MM.1S (cell line): ENCODE data around the gene NUP85.

ENCODE experiments used
- DNase-seq: peaks from one replicate; pipeline ENCODE4 v3.0.0-alpha.2; 2015
- H2AFZ ChIP-seq: fragments of 300-600 bp; sonication (generic); 2 replicates; pipeline ENCODE4 v1.6.0; 2016; ENCODE audit warnings: antibody characterized with exemption, low read length
- H3F3A ChIP-seq: fragments of 300-600 bp; sonication (generic); 2 replicates; pipeline ENCODE4 v1.6.1; 2016; ENCODE audit warnings: mild to moderate bottlenecking, antibody characterized with exemption, low read length, moderate library complexity, mixed read lengths; ENCODE audit not compliant: insufficient read depth
- H3K27ac ChIP-seq: fragments of 300-600 bp; sonication (generic); 2 replicates; pipeline ENCODE4 v1.5.1; 2016; ENCODE audit warnings: mild to moderate bottlenecking, low read length
- H3K27me3 ChIP-seq: fragments of 300-600 bp; sonication (generic); replicated peaks from 2 replicates; pipeline ENCODE4 v1.6.0; 2016; ENCODE audit warnings: low read length; ENCODE audit not compliant: insufficient read depth
- H3K36me3 ChIP-seq: fragments of 300-600 bp; sonication (generic); replicated peaks from 2 replicates; pipeline ENCODE4 v1.6.1; 2016; ENCODE audit warnings: mild to moderate bottlenecking, low read length, mixed read lengths; ENCODE audit not compliant: insufficient read depth
- H3K4me1 ChIP-seq: fragments of 300-600 bp; sonication (generic); 2 replicates; pipeline ENCODE4 v1.6.1; 2016; ENCODE audit warnings: low read length, mixed read lengths
- H3K4me2 ChIP-seq: fragments of 300-600 bp; sonication (generic); 2 replicates; pipeline ENCODE4 v1.6.0; 2016; ENCODE audit warnings: low read depth, low read length
- H3K4me3 ChIP-seq: fragments of 300-600 bp; sonication (generic); 2 replicates; pipeline ENCODE4 v1.5.1; 2016; ENCODE audit warnings: low read length, mixed read lengths
- H3K79me2 ChIP-seq: fragments of 300-600 bp; sonication (generic); 2 replicates; pipeline ENCODE4 v1.6.1; 2016; ENCODE audit warnings: mixed run types, low read length, mixed read lengths
- H3K9ac ChIP-seq: fragments of 300-600 bp; sonication (generic); 2 replicates; pipeline ENCODE4 v1.6.1; 2016; ENCODE audit warnings: low read length, mixed read lengths
- H3K9me2 ChIP-seq: fragments of 300-600 bp; sonication (generic); replicated peaks from 2 replicates; pipeline ENCODE4 v1.6.1; 2016; ENCODE audit warnings: mild to moderate bottlenecking, low read length, mixed read lengths; ENCODE audit not compliant: insufficient read depth
- H3K9me3 ChIP-seq: fragments of 300-600 bp; sonication (generic); replicated peaks from 2 replicates; pipeline ENCODE4 v1.6.1; 2016; ENCODE audit warnings: mild to moderate bottlenecking, low read length, mixed read lengths; ENCODE audit not compliant: insufficient read depth
- H4K20me1 ChIP-seq: fragments of 300-600 bp; sonication (generic); 2 replicates; pipeline ENCODE4 v1.6.1; 2016; ENCODE audit warnings: mild to moderate bottlenecking, low read length, moderate library complexity, mixed read lengths; ENCODE audit not compliant: insufficient read depth
- CTCF ChIP-seq: fragments of 300-600 bp; sonication (generic); IDR thresholded peaks from 2 replicates; pipeline ENCODE4 v1.5.1; 2016; ENCODE audit warnings: antibody characterized with exemption, low read length, mixed read lengths
- EZH2 ChIP-seq: fragments of 300-600 bp; sonication (generic); optimal IDR thresholded peaks from 2 replicates; pipeline ENCODE3; 2017; ENCODE audit warnings: low read depth, mild to moderate bottlenecking, antibody characterized with exemption, low read length, mixed read lengths
- EZH2phosphoT487 ChIP-seq: fragments of 300-600 bp; sonication (generic); IDR thresholded peaks from 2 replicates; pipeline ENCODE4 v1.6.1; 2018; ENCODE audit warnings: antibody characterized with exemption, low read length

The NUP85 gene

DNA sequence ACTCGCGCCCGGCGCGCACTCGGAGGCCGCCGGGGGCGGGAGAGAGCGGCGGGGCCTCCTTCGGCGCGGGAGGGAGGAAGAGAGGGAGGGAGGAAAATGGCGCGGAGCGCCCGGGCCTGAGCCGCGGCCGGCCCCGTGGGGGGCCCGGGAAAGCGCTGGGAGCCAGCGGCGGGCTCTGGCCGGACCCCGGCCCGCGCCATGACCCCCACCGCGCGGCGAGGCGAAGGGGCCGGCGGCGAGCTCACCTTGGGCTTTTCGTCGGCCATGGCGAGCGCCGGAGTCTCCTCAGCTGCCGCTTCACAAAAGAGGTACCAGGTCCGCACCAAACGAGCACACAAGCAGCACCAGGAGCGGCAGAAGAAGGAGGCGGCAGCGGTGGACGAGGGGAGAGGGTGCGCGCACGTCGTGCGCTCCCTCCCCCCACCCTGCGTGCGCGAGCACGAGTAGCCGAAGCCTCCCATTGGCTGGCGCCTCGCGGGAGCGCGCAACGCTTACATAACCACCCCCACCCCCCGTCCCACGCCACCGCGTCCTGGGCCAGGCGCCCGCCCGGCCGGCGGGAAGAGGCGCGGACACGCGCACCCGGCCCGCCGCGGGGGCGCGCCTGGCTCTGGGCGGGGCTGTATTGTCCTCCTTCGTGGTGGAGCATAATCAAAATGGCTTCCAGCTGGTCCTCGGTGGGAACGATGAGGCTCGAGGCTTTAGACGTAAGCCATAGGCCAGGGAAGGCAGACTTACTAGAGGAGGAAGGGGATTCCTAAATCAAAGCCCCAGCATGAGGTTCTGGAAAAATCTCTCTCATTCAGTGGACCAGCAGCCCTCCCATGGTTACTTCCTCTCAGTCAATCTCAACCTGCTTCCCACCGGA is 22.7 kb upstream of the NUP85 start, which contains the start of gene SUMO2:
Gene SUMO2, minus strand, starts transcription at position 391 of the 868 bp plus-strand sequence. Its CDS starts 125 bp downstream, at position 266.
- Histone ChIP-seq H4K20me1 (peaks cover 6% of the 10 kb centered on the region; the same call in 1 of the 2 replicates), H3K27ac (peak within 1 kb of the TSS; percentile 95), H2AFZ (peak within 1 kb of the TSS; percentile 97), H3K4me3 (peak within 1 kb of the TSS; percentile 85), H3K79me2 (peaks cover 47% of the 10 kb centered on the region), H3F3A (peaks cover 15% of the 10 kb centered on the region; the same call in 1 of the 2 replicates), H3K4me1 (peaks cover 8% of the 10 kb centered on the region; the same call in 1 of the 2 replicates), H3K4me2 (peak within 1 kb of the TSS; percentile 95), H3K27me3 (no peaks in the 10 kb centered on the region), H3K9me2 (no peaks in the 10 kb centered on the region), H3K9me3 (no peaks in the 10 kb centered on the region), H3K9ac (peak within 1 kb of the TSS; percentile 86), H3K36me3 (peaks cover 11% of the 10 kb centered on the region)
- DNase-seq: peak; percentile 95
- TF ChIP-seq CTCF (no peak; the same call in 1 of the 2 replicates), EZH2 (no peak), EZH2phosphoT487 (no peak)

GRCh38 chr17:75183999-75184884 is 21.2 kb upstream of the NUP85 start:
- Histone ChIP-seq H3K9me3 (no peaks in the 10 kb centered on the region), H3K9me2 (no peaks in the 10 kb centered on the region), H2AFZ (no peak overlapping the region), H3K9ac (no peak overlapping the region), H3K4me3 (no peak overlapping the region), H3F3A (peaks cover 17% of the 10 kb centered on the region; the same call in 1 of the 2 replicates), H3K36me3 (peaks cover 5% of the 10 kb centered on the region), H3K4me1 (peaks cover 8% of the 10 kb centered on the region; the same call in 1 of the 2 replicates), H4K20me1 (peaks cover 6% of the 10 kb centered on the region; the same call in 1 of the 2 replicates), H3K4me2 (no peak overlapping the region), H3K27ac (no peak overlapping the region), H3K79me2 (peaks cover 32% of the 10 kb centered on the region), H3K27me3 (no peaks in the 10 kb centered on the region)
- TF ChIP-seq EZH2 (no peak), CTCF (no peak)
- DNase-seq: no peak

GRCh38 chr17:75188614-75189013 is 16.9 kb upstream of the NUP85 start:
- Histone ChIP-seq H3K9me3 (no peaks in the 10 kb centered on the region), H2AFZ (no peak overlapping the region)
- no peak for TF ChIP-seq CTCF
- no peak for TF ChIP-seq EZH2
- TF ChIP-seq EZH2phosphoT487: no peak

More at GRCh38 chr17:75188614-75189013, 16.9 kb upstream of the NUP85 start:
- H4K20me1 ChIP-seq: no peaks in the 10 kb centered on the region
- no peaks in the 10 kb centered on the region for H3K27me3 ChIP-seq
- DNase-seq: no peak
- no peaks in the 10 kb centered on the region for H3K36me3 ChIP-seq
- peaks cover 4% of the 10 kb centered on the region; the same call in 1 of the 2 replicates for H3F3A ChIP-seq
- H3K79me2 ChIP-seq: no peaks in the 10 kb centered on the region
- H3K27ac ChIP-seq: no peak overlapping the region; the same call in 1 of the 2 replicates
- H3K4me1 ChIP-seq: 0 out of 2 replicates have a peak, but pooled peaks cover 3% of the 10 kb centered on the region
- no peak overlapping the region for H3K9ac ChIP-seq
- H3K9me2 ChIP-seq: no peaks in the 10 kb centered on the region
- H3K4me3 ChIP-seq: no peak overlapping the region
- no peak overlapping the region for H3K4me2 ChIP-seq
